Femur (tissue), 1 donor: ENCODE data around the gene PRPF19.

Experiments used
- DNase-seq: peaks from one replicate; pipeline ENCODE4 v3.0.0-alpha.2; 2017

Gene PRPF19

GRCh38 chr11:60937144-60937527, 30.8 kb upstream of the PRPF19 start:
- DNase-seq, result no peak

GRCh38 chr11:60936467-60937143, 30.2 kb upstream of the PRPF19 start:
- no peak for DNase-seq

- DNase-seq, result no peak
These were observed 29.5 kb upstream of the PRPF19 start for GRCh38 chr11:60935676-60936442.

- DNase-seq, result no peak
These were observed 28.6 kb upstream of the PRPF19 start for GRCh38 chr11:60934790-60935605.

GRCh38 chr11:60934124-60934789, 27.9 kb upstream of the PRPF19 start:
- no peak for DNase-seq

GRCh38 chr11:60933416-60934123, 27.2 kb upstream of the PRPF19 start:
- no peak for DNase-seq

GRCh38 chr11:60932605-60933356, 26.4 kb upstream of the PRPF19 start:
- DNase-seq, result no peak

- no peak for DNase-seq
These were observed 25.5 kb upstream of the PRPF19 start for GRCh38 chr11:60931917-60932316.

- DNase-seq, result no peak
These were observed 24.0 kb upstream of the PRPF19 start for GRCh38 chr11:60930394-60930793.

GRCh38 chr11:60929764-60930163, 23.4 kb upstream of the PRPF19 start:
- no peak for DNase-seq

GRCh38 chr11:60928563-60929001, 22.2 kb upstream of the PRPF19 start:
- DNase-seq, result no peak

GRCh38 chr11:60927600-60927999, 21.2 kb upstream of the PRPF19 start:
- no peak for DNase-seq

- DNase-seq, result no peak
These were observed 20.7 kb upstream of the PRPF19 start for GRCh38 chr11:60927061-60927592.

- DNase-seq, result no peak
These were observed 20.1 kb upstream of the PRPF19 start for GRCh38 chr11:60926500-60926899.

GRCh38 chr11:60925868-60926267, 19.5 kb upstream of the PRPF19 start:
- DNase-seq, result no peak

GRCh38 chr11:60924906-60925853, 18.8 kb upstream of the PRPF19 start:
- DNase-seq, result no peak

GRCh38 chr11:60924110-60924905, 17.9 kb upstream of the PRPF19 start, which contains the start of gene TMEM132A:
Gene TMEM132A (plus strand): TSS chr11:60924460. CDS start chr11:60924634, 174 bp downstream.
- DNase-seq, result peak; percentile 84

- no peak for DNase-seq
These were observed 17.4 kb upstream of the PRPF19 start for GRCh38 chr11:60923800-60924109.

GRCh38 chr11:60923326-60923725, 16.9 kb upstream of the PRPF19 start:
- DNase-seq, result no peak
